Measurements from ENCODE around the gene NPM3.

NPM3 gene

DNA sequence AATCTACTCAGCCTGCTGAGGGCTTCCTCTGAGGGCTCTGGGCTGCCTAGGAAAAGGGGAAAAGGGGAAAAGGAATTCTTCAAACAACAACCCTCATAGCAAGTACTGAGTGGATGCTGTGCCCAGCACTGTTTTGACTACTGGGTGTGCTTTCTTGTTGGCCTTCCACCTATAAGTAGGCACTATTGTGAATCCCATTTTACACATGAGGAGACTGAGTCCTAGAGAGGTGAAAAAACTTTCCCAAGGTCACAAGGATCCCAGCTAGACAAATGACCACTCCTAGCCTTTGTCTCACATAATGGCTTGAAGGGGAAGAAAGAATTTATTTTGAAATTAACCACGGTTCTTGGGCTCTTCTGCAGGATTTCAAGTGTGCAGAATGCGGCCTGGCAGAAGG is 24.4 kb downstream of the NPM3 start:
- DNase-seq (ENCODE audit: low spot score), result no peak

DNA sequence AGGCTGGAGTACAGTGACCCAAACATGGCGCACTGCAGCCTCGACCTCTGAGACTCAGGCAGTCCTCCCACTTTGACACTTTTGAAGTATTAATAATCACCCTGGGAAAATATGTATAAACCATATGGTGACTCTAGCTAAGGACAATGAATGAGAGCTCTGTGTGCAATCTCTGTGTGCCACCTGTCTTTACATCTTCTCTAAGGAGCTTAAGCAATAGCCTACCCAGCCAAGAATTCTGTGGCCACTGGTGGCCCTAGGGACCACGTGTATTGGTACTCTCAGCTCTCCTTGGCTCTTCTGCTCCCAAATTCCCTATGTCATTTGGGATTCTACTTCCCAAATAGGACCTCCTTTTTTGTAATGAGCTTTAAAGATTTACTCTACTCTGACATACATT is 31.0 kb downstream of the NPM3 start:
- DNase-seq (ENCODE audit: low spot score), result no peak

DNA sequence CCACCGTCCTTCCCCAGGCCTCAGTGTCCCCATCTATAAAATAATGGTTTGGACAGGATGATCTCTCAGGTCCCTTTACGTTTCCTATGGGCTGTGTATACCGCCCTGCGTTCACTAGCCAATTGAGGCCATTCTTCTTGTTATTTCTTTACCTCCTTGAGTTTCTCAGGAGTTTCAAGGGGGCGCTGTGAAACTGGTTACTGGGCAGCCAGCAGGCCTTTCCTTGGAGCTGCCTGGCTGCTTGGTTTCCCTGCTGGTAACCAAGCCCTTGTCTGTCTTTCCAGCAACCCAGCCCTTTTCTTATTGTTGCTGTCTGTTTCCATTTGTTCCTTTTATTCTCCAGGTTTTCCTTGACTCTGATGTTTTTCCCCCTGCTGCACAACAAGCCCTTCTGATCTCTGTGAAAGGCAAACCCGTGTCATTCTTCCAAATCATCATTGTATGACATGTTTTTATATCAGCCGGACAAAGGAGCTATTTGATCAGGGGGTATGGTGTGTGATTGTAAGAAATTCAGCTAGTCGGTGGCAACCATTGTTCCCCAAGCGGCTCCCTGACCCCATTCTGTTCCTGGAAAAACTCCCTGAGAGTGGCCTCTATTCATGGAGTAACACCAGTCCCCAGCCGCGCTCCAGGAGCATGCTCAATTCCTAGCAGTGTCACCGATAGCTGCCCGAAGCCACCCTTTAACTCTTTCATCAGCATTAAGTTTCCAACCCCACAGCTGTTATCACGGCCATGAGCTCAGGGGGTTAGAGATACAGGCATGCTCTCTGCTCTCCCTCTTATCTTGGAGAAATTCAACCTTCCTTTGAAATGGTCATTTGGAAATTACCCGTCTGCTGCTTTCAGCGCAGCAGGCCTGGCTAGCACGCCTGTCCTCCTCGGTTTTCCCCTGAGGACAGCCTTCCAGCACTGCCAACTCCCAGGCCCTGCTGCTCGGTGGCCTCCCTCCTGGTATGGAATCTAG is 33.9 kb downstream of the NPM3 start:
- no peak for DNase-seq (ENCODE audit: low spot score)

DNA sequence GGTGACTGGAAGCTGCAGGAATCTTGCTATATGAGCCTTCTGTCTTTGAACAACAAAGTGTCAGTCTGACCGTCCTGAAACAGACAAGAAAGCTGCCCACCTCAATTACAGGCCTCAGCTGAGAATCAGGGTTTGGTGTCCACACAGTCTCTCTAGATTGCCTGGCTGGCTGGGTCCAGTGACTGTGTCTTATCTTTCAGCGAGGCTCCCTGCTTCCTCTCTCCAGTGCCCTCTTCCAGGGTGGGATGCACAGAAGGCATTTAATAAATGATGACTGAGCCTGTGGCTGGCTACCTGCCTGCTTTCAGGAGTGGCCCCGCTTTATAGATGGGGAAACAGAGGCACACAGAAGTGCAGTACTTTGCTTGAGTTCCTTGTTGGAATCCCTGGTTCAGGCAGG is 34.8 kb downstream of the NPM3 start:
- no peak for DNase-seq (ENCODE audit: low spot score)

DNA sequence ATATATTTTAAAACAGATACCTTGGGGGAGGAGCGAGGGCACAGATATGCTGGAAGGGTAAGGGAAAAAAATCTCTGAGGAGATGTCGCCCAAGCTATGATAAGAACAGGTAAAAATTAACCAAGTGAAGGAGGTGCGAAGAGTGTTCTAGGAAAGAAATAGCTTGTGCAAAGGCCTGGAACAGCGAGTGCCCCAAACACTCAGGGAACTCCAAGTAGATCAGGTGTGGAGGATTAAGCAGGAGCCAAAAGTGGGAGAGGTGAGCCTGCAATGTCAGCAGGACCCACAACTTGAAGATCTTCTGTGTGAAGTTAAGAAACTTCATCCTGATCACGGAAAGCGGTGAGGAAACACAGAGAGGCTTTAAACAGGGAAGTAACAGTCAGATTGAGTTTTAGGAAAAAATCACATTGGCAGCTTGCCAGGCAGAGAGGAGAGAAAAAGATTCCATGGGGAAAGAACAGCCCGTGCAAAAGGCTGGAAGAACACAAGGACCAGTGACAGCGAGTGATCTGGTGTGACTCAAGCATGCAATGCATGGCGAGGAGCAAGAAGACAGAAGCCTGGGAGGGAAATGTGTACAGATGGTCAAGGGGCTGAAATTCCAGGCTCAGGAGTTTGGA is 38.1 kb downstream of the NPM3 start:
- DNase-seq (ENCODE audit: low spot score), result no peak

DNA sequence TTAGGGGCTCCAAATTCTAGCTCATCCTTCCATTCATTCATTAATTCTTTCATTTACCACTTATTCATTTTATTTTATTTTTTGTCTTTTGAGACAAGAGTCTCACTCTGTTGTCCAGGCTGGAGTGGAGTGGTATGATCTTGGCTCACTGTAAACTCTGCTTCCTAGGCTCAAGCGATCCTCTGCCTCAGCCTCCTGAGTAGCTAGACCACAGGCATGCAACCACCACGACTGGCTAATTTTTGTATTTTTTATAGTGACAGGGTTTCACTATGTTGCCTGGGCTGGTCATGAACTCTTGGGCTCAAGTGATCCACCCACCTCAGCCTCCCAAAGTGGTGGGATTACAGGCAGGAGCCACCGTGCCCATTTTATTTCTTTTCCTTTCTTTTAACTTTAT is 39.0 kb downstream of the NPM3 start:
- DNase-seq (ENCODE audit: low spot score), result no peak

DNA sequence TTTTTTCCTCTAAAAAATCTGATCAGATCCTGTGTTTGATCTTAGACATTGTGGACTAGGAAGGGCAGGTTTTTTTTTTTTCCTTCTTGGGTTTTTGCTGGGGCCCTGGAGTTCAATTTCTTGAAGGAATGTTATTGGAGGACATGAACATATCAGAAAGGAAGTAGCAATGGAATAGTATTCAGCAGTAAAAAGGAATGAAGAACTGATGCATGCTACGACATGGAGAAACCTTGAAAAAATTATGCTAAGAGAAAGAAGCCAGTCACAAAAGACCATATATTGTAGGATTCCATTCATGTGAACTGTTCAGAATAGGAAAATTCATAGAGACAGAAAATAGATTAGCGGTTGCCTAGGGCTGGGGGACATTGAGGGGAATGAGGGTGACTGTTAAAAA is 41.3 kb downstream of the NPM3 start:
- DNase-seq (ENCODE audit: low spot score), result no peak

DNA sequence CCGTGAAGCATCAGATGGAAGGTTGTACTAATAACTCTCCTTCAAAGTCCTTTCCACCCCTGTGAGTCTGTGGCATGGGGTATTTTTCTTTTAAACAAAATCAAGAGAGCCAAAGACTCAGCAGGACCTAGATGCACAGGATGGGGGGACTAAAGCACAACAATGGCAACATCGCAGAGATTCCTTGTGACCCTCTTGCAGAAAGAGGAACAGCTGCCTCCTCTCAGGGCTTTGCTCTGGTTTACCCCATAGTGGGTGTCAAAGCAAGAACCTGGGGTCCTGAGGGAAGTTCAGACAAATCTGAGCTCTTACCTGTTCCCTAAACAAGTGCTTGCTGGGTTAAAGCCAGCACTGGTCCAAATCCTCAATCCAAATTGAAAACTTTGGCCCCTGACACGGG is 46.6 kb downstream of the NPM3 start:
- DNase-seq (ENCODE audit: low spot score), result no peak

DNA sequence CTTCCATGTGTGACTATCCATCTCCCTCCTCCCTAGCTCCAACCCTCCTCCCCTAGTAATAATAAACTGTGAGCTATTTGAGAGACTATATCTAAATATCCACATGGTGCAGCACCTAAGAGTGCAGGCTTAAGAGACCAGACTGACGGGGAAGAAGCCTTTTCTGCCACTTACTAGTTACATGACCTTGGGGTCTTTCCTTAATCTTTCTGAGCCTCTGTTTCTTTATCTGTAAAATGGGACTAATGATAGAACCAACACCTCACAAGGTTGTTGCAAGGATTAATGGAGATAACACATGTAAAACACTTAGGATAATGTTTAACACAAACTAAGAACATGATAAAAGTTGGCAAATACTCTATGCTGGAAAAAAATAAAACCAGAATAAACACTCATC is 51.1 kb downstream of the NPM3 start:
- no peak for DNase-seq (ENCODE audit: low spot score)
